Ishikawa (cell line): ENCODE data around the gene LMAN1.

Experiments
- CEBPB ChIP-seq: IDR thresholded peaks from 2 replicates; pipeline ENCODE4 v1.6.1; 2012
- CREB1 ChIP-seq: IDR thresholded peaks from 2 replicates; pipeline ENCODE4 v1.6.1; 2012; ENCODE audit warnings: low read depth
- EGR1 ChIP-seq: IDR thresholded peaks from 2 replicates; pipeline ENCODE4 v1.6.1; 2012
- EP300 ChIP-seq: IDR thresholded peaks from 2 replicates; pipeline ENCODE4 v1.6.1; 2012; ENCODE audit warnings: borderline replicate concordance
- FOXM1 ChIP-seq: IDR thresholded peaks from 2 replicates; pipeline ENCODE4 v1.6.1; 2012; ENCODE audit warnings: low read depth, borderline replicate concordance
- NFIC ChIP-seq: IDR thresholded peaks from 2 replicates; pipeline ENCODE4 v1.6.1; 2012
- RAD21 ChIP-seq: IDR thresholded peaks from 2 replicates; pipeline ENCODE4 v1.6.1; 2012; ENCODE audit warnings: low read depth
- TAF1 ChIP-seq: IDR thresholded peaks from 2 replicates; pipeline ENCODE4 v1.6.1; 2012; ENCODE audit warnings: low read depth, mild to moderate bottlenecking
- TCF12 ChIP-seq: IDR thresholded peaks from 2 replicates; pipeline ENCODE4 v1.6.1; 2012; ENCODE audit warnings: low read depth
- TEAD4 ChIP-seq: IDR thresholded peaks from 2 replicates; pipeline ENCODE4 v1.6.1; 2012
- YY1 ChIP-seq: IDR thresholded peaks from 2 replicates; pipeline ENCODE4 v1.6.1; 2012; ENCODE audit warnings: low read depth
- ZBTB7A ChIP-seq: IDR thresholded peaks from 2 replicates; pipeline ENCODE4 v1.6.1; 2012; ENCODE audit warnings: low read depth
- TF ChIP-seq, protein P1 (sequence below): IDR thresholded peaks from 2 replicates; pipeline ENCODE4 v1.6.1; 2012
- TF ChIP-seq, protein P2 (sequence below): IDR thresholded peaks from 2 replicates; pipeline ENCODE4 v1.6.1; 2012
- TF ChIP-seq, protein P3 (sequence below): IDR thresholded peaks from 2 replicates; pipeline ENCODE4 v1.6.1; 2012; ENCODE audit warnings: low read depth, mild to moderate bottlenecking

Gene LMAN1

DNA sequence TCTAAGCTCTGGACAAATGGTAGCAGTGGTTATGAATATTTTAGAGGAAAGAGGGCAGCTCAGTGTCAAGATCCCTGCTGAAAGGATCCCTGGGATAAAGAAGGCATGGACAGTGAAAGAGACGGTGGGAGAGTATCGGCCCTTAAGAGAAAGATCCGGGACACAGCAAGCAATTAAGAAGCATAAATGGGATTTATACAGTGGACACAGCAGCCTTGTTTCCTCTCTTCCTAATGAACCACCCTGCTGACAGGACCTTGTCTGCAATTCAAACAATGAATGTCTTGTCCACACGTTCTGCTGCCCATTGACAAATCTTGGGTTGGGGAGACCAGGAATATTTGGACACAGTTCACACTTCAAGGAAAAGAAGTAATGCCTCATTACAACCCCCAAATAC lies 57.1 kb downstream of the LMAN1 start:
- no peak for TF ChIP-seq EGR1
- no peak for TF ChIP-seq EP300
- TF ChIP-seq TEAD4: no peak
- no peak for TF ChIP-seq ZBTB7A
- no peak for TF ChIP-seq CEBPB
- TF ChIP-seq TCF12: no peak
- no peak for TF ChIP-seq NFIC
- no peak for TF ChIP-seq TAF1
- TF ChIP-seq, protein P1, sequence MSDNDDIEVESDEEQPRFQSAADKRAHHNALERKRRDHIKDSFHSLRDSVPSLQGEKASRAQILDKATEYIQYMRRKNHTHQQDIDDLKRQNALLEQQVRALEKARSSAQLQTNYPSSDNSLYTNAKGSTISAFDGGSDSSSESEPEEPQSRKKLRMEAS: no peak
- TF ChIP-seq, protein P2, sequence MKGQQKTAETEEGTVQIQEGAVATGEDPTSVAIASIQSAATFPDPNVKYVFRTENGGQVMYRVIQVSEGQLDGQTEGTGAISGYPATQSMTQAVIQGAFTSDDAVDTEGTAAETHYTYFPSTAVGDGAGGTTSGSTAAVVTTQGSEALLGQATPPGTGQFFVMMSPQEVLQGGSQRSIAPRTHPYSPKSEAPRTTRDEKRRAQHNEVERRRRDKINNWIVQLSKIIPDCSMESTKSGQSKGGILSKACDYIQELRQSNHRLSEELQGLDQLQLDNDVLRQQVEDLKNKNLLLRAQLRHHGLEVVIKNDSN: no peak
- TF ChIP-seq FOXM1: no peak
- no peak for TF ChIP-seq RAD21
- TF ChIP-seq, protein P3, sequence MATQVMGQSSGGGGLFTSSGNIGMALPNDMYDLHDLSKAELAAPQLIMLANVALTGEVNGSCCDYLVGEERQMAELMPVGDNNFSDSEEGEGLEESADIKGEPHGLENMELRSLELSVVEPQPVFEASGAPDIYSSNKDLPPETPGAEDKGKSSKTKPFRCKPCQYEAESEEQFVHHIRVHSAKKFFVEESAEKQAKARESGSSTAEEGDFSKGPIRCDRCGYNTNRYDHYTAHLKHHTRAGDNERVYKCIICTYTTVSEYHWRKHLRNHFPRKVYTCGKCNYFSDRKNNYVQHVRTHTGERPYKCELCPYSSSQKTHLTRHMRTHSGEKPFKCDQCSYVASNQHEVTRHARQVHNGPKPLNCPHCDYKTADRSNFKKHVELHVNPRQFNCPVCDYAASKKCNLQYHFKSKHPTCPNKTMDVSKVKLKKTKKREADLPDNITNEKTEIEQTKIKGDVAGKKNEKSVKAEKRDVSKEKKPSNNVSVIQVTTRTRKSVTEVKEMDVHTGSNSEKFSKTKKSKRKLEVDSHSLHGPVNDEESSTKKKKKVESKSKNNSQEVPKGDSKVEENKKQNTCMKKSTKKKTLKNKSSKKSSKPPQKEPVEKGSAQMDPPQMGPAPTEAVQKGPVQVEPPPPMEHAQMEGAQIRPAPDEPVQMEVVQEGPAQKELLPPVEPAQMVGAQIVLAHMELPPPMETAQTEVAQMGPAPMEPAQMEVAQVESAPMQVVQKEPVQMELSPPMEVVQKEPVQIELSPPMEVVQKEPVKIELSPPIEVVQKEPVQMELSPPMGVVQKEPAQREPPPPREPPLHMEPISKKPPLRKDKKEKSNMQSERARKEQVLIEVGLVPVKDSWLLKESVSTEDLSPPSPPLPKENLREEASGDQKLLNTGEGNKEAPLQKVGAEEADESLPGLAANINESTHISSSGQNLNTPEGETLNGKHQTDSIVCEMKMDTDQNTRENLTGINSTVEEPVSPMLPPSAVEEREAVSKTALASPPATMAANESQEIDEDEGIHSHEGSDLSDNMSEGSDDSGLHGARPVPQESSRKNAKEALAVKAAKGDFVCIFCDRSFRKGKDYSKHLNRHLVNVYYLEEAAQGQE: no peak
- no peak for TF ChIP-seq CREB1
- TF ChIP-seq YY1: no peak

DNA sequence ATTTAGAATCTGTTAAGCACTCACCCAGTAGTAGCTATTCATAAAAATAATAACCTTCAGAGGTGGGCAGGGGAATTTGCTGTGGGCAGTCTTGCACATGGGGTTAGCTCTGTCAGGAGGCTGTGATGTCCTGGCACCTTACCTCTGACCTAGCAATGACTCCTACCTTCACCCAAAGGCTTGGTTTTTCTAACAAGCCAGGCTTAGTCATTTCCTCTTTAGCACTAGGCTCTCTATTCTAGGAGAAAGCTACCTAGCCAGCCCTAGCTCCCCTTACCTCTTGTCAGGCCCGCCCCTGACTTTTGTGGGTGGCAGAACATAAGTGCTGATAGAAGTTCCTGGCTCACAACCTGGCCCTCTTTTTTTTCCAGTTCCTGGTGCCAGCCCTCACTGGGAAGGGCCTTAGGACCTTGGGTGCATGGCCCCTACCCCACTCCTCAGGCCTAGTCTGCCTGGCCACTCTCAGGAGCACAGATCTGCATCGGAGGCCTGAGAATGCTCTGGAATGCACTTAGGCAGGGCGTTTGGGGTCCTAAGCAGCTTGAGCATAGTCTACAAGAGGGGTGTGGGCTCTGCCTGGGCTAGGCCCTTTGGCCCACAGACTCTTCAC lies 58.3 kb downstream of the LMAN1 start:
- TF ChIP-seq TCF12: no peak
- TF ChIP-seq CEBPB: no peak

DNA sequence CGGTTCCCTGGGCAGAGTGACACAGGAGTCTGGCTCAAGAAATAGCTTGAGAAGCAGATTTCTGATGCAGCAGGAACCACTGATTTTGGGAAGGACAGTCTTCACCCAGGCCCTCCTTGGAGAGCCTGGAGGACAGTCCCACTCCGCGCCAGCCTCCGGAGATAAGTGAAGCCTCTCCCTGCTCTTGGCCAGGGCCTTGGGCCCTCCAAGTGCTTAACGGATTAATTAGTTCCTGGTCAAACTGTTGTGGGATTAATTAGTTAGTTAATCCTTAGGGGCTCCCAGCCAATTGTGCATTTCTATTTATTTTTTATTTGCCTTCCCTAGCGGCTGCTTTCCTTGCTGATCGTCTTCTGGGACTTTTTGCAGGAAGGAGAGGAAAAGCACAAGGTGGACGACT lies 60.2 kb downstream of the LMAN1 start:
- TF ChIP-seq FOXM1: no peak
- no peak for TF ChIP-seq ZBTB7A
- TF ChIP-seq, protein P3: no peak
- TF ChIP-seq YY1: no peak
- no peak for TF ChIP-seq EGR1
- TF ChIP-seq, protein P2: no peak
- TF ChIP-seq TEAD4: no peak
- no peak for TF ChIP-seq RAD21
- no peak for TF ChIP-seq CEBPB
- TF ChIP-seq NFIC: no peak

DNA sequence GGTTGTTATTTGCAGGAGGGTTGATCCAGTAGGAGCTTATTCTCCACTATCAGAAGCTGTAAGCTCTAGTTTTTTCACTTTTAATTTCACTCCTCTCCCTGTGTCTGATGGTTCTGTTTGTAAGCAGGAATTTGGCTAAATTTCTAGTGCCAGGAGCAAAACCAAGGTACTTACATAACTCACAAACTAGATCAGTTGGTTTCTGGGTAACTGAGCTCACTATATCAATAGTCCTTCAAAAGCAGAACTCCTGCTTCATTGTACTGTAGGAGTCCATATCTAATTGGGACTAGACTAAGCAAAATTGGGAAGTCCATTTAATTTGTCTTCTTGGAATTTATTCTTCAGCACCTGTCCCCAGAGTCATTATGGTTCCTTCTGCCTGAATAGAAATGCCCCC lies 65.7 kb downstream of the LMAN1 start:
- TF ChIP-seq CREB1: no peak
- no peak for TF ChIP-seq NFIC
- no peak for TF ChIP-seq EGR1
- TF ChIP-seq, protein P3: no peak

DNA sequence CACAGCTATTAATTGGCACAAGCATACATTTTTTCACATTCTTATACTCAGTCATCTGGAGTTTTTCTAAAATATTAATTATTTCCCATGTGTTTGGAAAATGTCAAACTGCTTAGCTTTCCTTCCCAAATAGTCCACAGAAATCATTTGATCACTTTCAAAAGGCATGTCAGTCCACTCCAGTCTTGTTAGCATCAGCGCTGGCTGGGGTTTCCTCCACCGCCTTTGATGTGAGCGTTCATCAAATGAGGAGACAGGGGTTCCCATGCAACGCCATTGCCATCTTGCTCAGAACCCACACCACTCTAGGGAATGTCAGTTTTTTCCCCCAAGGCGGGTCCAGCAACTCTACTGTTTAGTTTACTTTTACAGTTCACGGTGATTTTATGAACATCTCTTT lies 72.7 kb downstream of the LMAN1 start:
- TF ChIP-seq NFIC (no peak), ZBTB7A (no peak), EP300 (no peak), FOXM1 (no peak), CEBPB (no peak), RAD21 (no peak), TEAD4 (no peak), YY1 (no peak), TAF1 (no peak)
- TF ChIP-seq, protein P3: no peak
- TF ChIP-seq, protein P2: no peak
- TF ChIP-seq, protein P1: no peak
